SU-DHL-6 (cell line): Measurements from ENCODE around the gene CHEK1.

ENCODE experiments used
- EZH2phosphoT487 ChIP-seq: fragments of 200-600 bp; sonication (generic), shearing (Covaris generic); conservative IDR thresholded peaks from 2 replicates; pipeline ENCODE4 v1.6.1; 2018; ENCODE audit warnings: mild to moderate bottlenecking, antibody characterized with exemption, low read length, moderate library complexity, mixed read lengths
- TF ChIP-seq, protein P1 (sequence below): fragments of 200-600 bp; sonication (generic); IDR thresholded peaks from one replicate; pipeline ENCODE4 v1.5.1; 2017; ENCODE audit warnings: antibody characterized with exemption, mild to moderate bottlenecking, low read length, moderate library complexity; ENCODE audit not compliant: insufficient read depth, poor library complexity, severe bottlenecking

DNA sequence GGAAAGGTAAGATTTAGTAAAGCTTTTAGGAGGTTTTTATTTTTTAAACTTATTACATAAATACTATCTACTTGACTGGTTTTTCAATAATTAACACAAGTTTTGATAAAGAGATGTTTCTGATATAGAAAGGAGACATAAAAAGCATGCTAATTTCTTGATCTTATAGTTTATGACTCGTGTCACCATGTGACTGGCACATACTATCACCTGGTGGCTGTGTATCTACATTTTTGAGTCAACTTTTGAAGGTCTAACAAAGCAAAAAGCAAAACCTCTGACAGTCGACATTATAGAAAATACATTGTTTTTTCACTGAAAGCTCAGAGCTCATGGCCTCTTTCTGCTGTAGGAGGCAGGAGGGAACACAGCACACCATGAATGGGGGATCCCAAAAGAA lies 54.9 kb downstream of the CHEK1 start:
- TF ChIP-seq, protein P1, sequence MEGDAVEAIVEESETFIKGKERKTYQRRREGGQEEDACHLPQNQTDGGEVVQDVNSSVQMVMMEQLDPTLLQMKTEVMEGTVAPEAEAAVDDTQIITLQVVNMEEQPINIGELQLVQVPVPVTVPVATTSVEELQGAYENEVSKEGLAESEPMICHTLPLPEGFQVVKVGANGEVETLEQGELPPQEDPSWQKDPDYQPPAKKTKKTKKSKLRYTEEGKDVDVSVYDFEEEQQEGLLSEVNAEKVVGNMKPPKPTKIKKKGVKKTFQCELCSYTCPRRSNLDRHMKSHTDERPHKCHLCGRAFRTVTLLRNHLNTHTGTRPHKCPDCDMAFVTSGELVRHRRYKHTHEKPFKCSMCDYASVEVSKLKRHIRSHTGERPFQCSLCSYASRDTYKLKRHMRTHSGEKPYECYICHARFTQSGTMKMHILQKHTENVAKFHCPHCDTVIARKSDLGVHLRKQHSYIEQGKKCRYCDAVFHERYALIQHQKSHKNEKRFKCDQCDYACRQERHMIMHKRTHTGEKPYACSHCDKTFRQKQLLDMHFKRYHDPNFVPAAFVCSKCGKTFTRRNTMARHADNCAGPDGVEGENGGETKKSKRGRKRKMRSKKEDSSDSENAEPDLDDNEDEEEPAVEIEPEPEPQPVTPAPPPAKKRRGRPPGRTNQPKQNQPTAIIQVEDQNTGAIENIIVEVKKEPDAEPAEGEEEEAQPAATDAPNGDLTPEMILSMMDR = no peak
- TF ChIP-seq EZH2phosphoT487 = no peak
